ENCODE data around the gene GGA1.

Gene GGA1

GRCh38 chr22:37608477-37609239 is at the start of gene GGA1:
Gene GGA1 (plus strand): TSS chr22:37608834. CDS start chr22:37608861, 27 bp downstream.
- FAIRE-seq: peak; percentile 95

DNA sequence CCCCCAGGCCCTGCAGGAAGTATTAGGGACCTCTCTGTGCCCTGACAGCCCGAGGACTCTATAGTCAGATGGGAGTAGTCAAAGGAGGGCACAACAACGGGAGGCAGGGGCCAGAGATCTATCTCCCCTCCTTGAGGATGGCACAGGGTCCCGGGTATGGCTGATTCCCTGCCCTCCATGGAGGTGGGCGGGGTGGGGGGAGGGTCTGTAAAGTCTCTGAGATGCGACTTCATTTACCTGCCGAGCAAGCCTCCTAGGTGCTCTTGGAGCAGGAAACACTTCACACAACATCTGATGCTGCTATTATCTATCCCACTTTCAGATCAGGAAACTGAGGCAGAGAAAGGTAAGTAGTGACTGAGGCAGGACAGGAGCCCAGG is 49.1 kb upstream of the GGA1 start:
- no peak for FAIRE-seq

DNA sequence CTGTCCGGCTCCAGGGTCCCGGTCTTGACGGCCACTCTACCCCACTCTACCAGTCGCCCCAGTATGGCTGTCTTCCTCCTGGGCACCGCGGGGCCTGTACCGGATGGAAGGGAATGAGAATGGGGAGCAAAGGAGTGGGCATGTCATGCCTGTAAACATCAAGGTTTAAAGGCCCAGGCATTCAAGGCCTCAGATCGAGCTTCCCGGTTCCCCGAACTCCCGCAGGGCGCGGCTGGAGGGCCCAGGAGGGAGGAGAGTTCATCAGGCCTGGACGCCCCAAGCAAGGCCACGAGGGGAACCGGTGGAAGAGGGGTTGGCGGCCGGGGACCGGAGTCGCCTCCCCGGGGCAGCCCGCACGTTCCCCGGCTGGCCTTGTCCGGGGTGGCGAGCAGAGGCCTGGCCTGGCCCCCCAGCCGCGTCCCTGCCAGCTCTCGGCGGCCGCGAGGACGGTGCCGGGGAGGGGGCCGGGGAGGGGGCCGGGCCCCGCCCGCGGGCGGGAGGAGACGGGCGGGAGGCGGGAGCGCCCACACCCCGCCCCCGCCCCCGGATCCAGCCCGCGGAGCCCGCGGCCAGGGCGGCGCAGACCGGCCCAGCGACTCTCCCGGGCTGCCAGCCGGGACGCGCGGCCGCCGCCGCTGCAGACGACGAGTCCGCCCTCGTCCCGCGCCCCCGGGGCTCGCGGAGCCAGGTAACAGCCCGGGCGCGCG is 48.6 kb upstream of the GGA1 start, which contains the start of gene CDC42EP1:
Gene CDC42EP1, plus strand, starts transcription at position 580 of the 707 bp plus-strand sequence. CDS start 5,870 bp downstream, outside the sequence.
- FAIRE-seq: no peak

GRCh38 chr22:37560608-37561211 is 47.9 kb upstream of the GGA1 start:
- no peak for FAIRE-seq

DNA sequence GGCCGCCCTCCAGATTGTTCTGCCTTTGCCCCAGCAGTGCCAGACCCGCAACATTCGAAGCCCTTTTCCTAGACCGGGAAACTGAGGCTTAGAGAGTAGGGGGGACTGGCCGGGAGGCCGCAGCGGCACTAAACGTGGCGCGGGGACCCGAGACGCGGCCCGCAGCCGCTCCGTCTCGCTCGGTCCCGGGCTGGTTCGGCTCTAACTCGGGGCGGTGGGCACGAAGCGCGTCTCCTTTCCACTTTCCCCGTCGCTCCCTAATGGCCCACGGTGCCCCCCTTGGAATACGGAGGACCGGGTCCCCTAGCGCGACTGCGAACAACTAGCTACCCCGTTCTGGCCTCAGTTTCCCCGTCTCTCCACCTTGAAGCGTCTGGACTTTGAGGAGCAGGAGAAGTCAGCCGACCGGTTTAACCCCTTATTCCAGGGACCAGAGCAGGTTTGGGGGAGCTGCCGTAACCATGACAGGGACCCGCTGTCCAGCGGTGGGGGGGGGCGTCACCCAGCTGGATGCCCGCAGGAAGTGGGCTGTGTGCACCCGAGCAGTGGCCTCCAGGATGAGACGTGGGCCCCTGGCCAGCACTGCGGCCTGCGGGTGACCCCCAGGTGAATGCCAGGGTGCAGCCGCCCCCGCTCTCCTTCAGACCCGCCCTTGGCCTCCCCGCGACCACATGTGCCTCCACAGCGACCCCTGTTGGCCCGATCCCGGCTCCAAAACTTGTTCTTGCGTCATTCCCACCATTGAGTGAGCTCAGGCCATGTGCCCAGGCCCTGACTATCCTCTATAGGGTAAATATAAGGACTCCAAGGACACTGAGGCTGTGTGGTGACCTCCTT is 47.2 kb upstream of the GGA1 start:
- peak; percentile 33 for FAIRE-seq

GRCh38 chr22:37562049-37562875 is 46.4 kb upstream of the GGA1 start:
- no peak for FAIRE-seq

DNA sequence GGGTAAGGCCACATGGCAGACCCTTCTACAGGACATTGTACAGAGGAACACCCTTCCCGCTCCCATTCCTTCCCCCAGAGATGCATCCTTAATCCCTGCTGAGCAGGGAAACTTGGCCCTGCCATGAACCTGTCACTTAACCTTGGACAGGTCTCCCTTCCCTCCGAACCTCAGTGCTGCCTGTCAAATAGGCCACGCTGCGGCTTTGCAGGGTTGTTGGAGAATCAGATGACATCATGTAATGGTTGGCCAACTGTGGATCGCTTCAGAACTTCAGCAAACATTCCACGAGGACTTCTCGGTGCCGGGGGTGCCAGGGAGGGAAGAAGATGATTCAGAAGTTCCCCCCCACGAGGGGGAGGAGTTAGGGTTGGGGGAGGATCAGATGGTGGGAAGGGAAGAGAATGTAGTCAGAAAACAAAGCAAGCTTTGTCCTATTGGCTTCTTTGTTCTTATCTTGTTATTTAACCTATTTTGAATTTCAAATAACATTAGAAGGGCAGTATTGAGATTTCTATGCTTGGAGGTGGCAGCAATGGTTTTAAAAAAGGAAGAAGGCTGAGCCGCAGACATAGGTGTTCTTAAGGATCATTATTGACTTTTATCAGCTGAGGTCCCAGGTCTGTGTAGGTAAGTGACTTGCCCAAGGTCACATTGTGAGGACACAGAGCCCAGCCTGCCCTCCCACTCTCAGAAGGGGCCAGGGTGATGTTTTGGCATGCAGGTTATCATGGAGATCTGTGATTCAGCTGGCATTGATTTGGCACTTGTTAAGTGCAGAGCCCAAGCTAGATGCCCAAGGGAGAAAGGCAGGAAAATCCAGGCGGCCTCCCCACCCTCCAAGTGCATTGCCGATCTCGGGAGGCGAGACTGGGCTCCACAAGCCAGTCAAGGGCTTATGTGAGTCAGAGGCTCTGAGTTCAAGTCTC is 45.2 kb upstream of the GGA1 start:
- FAIRE-seq: no peak

GRCh38 chr22:37564111-37564711 is 44.4 kb upstream of the GGA1 start:
- no peak for FAIRE-seq

DNA sequence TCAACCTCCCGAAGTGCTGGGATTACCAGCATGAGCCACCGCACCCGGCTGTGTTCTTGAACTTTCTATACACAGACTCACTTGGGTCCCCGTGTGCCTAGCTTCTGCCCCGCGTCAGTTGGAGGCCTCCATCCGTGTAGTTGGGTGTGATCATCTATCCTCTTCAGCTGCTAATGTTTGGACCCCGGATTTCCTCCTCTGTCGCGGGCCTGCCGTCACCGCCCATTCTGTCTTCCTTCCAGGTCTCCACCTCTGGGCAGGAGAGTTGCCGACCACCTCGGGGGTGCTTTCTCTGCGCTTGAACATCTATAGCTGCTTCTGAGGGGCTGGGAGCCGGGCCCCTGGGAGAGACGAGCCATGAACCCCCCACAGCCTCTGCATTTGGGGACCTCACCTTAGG is 42.8 kb upstream of the GGA1 start:
- FAIRE-seq: no peak

- FAIRE-seq: no peak
Observed at GRCh38 chr22:37566329-37566837, 42.3 kb upstream of the GGA1 start.

- peak; percentile 77 for FAIRE-seq
Observed at GRCh38 chr22:37566903-37567798, 41.5 kb upstream of the GGA1 start.

- FAIRE-seq: no peak
Observed at GRCh38 chr22:37568012-37568411, 40.6 kb upstream of the GGA1 start.

- FAIRE-seq: no peak
Observed at GRCh38 chr22:37568448-37569008, 40.1 kb upstream of the GGA1 start.

DNA sequence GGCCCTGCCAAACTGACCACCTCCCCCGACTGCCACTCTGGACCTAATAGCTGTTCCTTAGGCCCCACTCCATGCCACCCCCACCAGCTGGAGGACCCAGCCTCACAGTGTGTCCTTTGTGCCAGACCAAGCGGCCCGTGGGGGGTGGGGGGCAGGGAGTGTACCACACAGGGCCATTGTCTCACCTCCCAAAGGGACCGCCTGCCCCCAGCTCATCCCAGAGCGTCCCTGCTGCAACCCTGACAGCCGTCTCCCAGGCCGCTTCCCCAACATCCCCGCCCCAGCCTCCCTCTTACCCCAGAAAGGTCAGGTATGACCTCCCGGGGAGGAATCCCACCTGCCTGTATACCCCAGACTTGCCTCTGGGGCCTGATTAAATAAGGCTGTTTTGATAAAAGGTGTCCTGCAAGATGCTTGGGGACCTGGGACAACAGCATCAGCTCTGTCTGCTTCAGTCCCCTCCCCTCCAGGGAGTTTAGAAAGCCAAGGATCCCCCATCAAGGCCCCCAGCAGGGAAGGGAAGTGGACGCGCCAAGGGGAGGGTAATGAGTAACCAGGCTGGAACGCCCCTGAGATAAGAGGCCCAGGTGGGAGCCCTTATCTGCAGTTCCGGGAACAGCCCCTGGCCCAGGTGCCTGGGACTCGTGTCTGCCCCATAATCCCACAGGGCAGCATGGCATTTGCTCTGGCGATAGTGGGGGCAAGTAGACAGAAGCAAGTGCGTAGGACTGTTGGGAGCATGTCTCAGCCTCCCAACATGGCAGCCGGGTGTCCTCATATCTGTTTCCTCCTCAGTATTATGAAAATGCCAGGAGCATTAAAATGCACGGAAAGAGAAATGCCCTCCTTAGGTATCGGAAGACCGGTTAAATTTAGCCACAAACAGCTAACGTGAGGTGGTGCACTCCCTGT is 39.4 kb upstream of the GGA1 start:
- FAIRE-seq: no peak

DNA sequence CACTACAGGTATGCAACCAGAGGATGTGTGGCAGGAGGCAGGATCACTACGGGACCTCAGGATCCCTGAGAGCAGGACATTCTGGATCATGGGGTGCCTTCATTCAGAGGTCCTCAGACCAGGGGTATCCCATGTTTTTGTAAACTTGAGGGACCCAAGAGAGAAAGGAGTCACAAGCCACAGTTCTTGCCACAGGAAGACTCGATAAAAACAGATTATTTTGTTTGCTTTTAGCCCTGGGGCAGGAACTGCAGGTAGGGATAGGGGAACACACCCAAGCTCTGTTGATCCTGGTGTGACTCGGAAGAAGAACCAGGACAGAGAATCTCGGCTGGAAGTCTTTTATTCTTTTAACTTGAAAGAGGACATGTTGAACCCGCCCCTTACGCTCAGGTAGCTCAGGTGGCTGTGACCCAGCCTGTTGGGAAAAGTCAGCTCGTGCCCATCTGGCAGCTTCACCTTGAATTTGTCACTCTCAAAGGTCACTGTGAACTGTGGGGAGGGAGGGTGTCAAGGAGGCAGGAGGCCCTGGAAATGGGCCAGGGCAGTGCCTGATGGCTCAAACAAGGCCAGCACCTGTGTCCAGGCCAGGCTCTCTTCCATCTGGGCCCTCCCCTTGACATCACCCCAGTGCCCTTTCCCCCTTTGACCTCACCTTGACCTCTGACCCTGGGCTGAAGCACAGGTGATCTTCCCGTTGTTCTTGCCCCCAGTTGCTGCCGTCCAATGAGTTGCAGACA is 38.5 kb upstream of the GGA1 start:
- FAIRE-seq: no peak

DNA sequence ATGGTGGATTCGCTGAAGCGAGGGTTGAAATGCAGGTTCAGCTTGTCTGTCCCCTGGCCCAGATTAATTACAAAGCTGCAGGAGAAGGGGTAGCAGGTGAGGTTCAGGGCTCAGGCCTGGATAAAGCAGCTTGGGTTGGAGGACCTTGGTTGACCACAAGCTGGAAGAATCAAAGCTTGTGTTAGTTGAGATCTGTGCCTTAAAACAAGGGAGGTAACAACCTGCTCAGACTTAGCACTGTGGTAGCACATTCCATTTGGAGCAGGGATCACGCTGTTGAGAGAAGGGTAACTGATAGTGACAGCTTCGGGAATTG is 38.0 kb upstream of the GGA1 start:
- no peak for FAIRE-seq

Data from G401.6 (cell line).